SK-N-SH (cell line): ENCODE data around the gene TAF1B. TPM values are rescaled to one million over a fixed set of nuclear protein-coding genes. Genes with fewer than 3 reads are reported as not detected.

Source experiments
- CTCF ChIA-PET: fragments of 300-600, 350-600 bp; formaldehyde crosslinking; extraction: SDS; loops from one replicate; lab custom pipeline; 2021; lab: Yijun Ruan, JAX
- POLR2A ChIA-PET: fragments of 350-600 bp; sonication (Branson Sonifier 250); formaldehyde crosslinking; extraction: SDS; loops from one replicate; lab custom pipeline; 2020; ENCODE audit warnings: antibody characterized with exemption, inconsistent platforms; lab: Yijun Ruan, JAX
- DNase-seq: peaks from one replicate; pipeline ENCODE4 v3.0.0; 2012
- H2AFZ ChIP-seq: fragments of 200-600 bp; sonication (generic); 2 replicates; pipeline ENCODE4 v1.8.1; 2016; ENCODE audit warnings: antibody characterized with exemption, mild to moderate bottlenecking, low read depth
- H3F3A ChIP-seq: fragments of 200-600 bp; sonication (generic); replicated peaks from 2 replicates; pipeline ENCODE3; 2016; ENCODE audit warnings: antibody characterized with exemption, mild to moderate bottlenecking; ENCODE audit not compliant: insufficient read depth
- H3K27ac ChIP-seq, 2 experiments: fragments of 200-500 bp in 1 of 2; fragments of 200-600 bp in 1 of 2; sonication (Bioruptor generic) in 1 of 2; sonication (generic), shearing (Covaris generic) in 1 of 2; 2 replicates each; pipeline versions ENCODE4 v1.5.1 to v1.6.1; 2014 to 2016; ENCODE audit warnings: low read depth in 2 of 2, inconsistent platforms in 1 of 2, low read length in 1 of 2, mild to moderate bottlenecking in 1 of 2, mixed read lengths in 1 of 2
- H3K27me3 ChIP-seq: fragments of 200-600 bp; sonication (generic), shearing (Covaris generic); 2 replicates; pipeline ENCODE4 v1.6.1; 2016; ENCODE audit warnings: mixed run types; ENCODE audit not compliant: insufficient read depth
- H3K36me3 ChIP-seq, 2 experiments: fragments of 200-500 bp in 1 of 2; fragments of 200-600 bp in 1 of 2; sonication (Bioruptor generic) in 1 of 2; sonication (generic) in 1 of 2; replicated peaks in 1 of 2; 2 replicates each; pipeline versions ENCODE3 to v1.5.1; 2014 to 2016; ENCODE audit warnings: low read length in 1 of 2, mild to moderate bottlenecking in 1 of 2; ENCODE audit not compliant: insufficient read depth in 2 of 2, control insufficient read depth in 1 of 2
- H3K4me1 ChIP-seq, 2 experiments: fragments of 200-500 bp in 1 of 2; fragments of 200-600 bp in 1 of 2; sonication (Bioruptor generic) in 1 of 2; sonication (generic), shearing (Covaris generic) in 1 of 2; 2 replicates each; pipeline versions ENCODE4 v1.5.1 to v1.6.1; 2014 to 2016; ENCODE audit warnings: low read depth in 1 of 2, low read length in 1 of 2, mixed run types in 1 of 2; ENCODE audit not compliant: insufficient read depth in 2 of 2, control insufficient read depth in 1 of 2
- H3K4me2 ChIP-seq: fragments of 200-600 bp; sonication (generic), shearing (Covaris generic); 2 replicates; pipeline ENCODE4 v1.6.1; 2017; ENCODE audit warnings: mixed run types
- H3K4me3 ChIP-seq, 2 experiments: fragments of 200-500 bp in 1 of 2; fragments of 200-600 bp in 1 of 2; sonication (Bioruptor generic) in 1 of 2; sonication (generic), shearing (Covaris generic) in 1 of 2; 2 replicates each; pipeline versions ENCODE4 v1.5.1 to v1.8.1; 2014 to 2016; ENCODE audit warnings: low read depth in 2 of 2, inconsistent platforms in 1 of 2, low read length in 1 of 2, mild to moderate bottlenecking in 1 of 2, mixed read lengths in 1 of 2, moderate library complexity in 1 of 2
- H3K79me2 ChIP-seq: fragments of 200-600 bp; sonication (generic); 2 replicates; pipeline ENCODE4 v1.8.1; 2017; ENCODE audit warnings: mild to moderate bottlenecking; ENCODE audit not compliant: insufficient read depth
- H3K9ac ChIP-seq: fragments of 200-600 bp; sonication (generic); 2 replicates; pipeline ENCODE4 v1.6.1; 2017; ENCODE audit warnings: mixed run types
- H3K9me2 ChIP-seq: fragments of 200-600 bp; sonication (generic); 2 replicates; pipeline ENCODE4 v1.6.1; 2017; ENCODE audit warnings: mixed run types
- H3K9me3 ChIP-seq: fragments of 200-600 bp; sonication (generic); 2 replicates; pipeline ENCODE4 v1.6.1; 2017; ENCODE audit warnings: mixed run types, mild to moderate bottlenecking, moderate library complexity
- H4K20me1 ChIP-seq: fragments of 200-600 bp; sonication (generic); 2 replicates; pipeline ENCODE4 v1.6.1; 2017; ENCODE audit warnings: mild to moderate bottlenecking, mixed run types; ENCODE audit not compliant: insufficient read depth
- CHD2 ChIP-seq: fragments of 150-350 bp; IDR thresholded peaks from 2 replicates; pipeline ENCODE4 v1.6.1; 2018; ENCODE audit warnings: low read length; ENCODE audit not compliant: partially characterized antibody
- ELF1 ChIP-seq: IDR thresholded peaks from 2 replicates; pipeline ENCODE4 v1.4.0; 2012
- FOSL2 ChIP-seq: IDR thresholded peaks from 2 replicates; pipeline ENCODE4 v1.4.0; 2012; ENCODE audit warnings: low read depth, mild to moderate bottlenecking, moderate library complexity, borderline replicate concordance
- FOXJ3 ChIP-seq: sonication (generic); formaldehyde crosslinking; IDR thresholded peaks from 2 replicates; pipeline ENCODE4 v1.5.1; 2020; ENCODE audit warnings: mild to moderate bottlenecking, missing genetic modification reagents
- FOXM1 ChIP-seq: IDR thresholded peaks from 2 replicates; pipeline ENCODE4 v1.4.0; 2012; ENCODE audit warnings: low read depth, mild to moderate bottlenecking
- JUND ChIP-seq: IDR thresholded peaks from 2 replicates; pipeline ENCODE4 v1.4.0; 2012
- MEF2A ChIP-seq: IDR thresholded peaks from 2 replicates; pipeline ENCODE4 v1.4.0; 2012; ENCODE audit warnings: low read depth, borderline replicate concordance
- MXI1 ChIP-seq: IDR thresholded peaks from 2 replicates; pipeline ENCODE4 v1.6.1; 2012; ENCODE audit warnings: mild to moderate bottlenecking, low read depth, low read length, improper control_type of control experiment
- NFIC ChIP-seq: IDR thresholded peaks from 2 replicates; pipeline ENCODE4 v1.4.0; 2012; ENCODE audit warnings: borderline replicate concordance
- POLR2AphosphoS5 ChIP-seq: IDR thresholded peaks from 2 replicates; pipeline ENCODE4 v1.6.1; 2012; ENCODE audit warnings: low read depth, low read length
- RAD21 ChIP-seq: IDR thresholded peaks from 2 replicates; pipeline ENCODE4 v1.6.1; 2012; ENCODE audit warnings: mild to moderate bottlenecking, low read length
- SIN3A ChIP-seq: IDR thresholded peaks from 2 replicates; pipeline ENCODE4 v1.6.1; 2012; ENCODE audit warnings: low read depth, mild to moderate bottlenecking, low read length, moderate library complexity, borderline replicate concordance
- SMC3 ChIP-seq: IDR thresholded peaks from 2 replicates; pipeline ENCODE4 v1.6.1; 2012; ENCODE audit warnings: low read depth, low read length, improper control_type of control experiment
- TAF1 ChIP-seq: IDR thresholded peaks from 2 replicates; pipeline ENCODE4 v1.6.1; 2012; ENCODE audit warnings: low read depth, mild to moderate bottlenecking, low read length, moderate library complexity, borderline replicate concordance
- YY1 ChIP-seq: IDR thresholded peaks from 2 replicates; pipeline ENCODE4 v1.4.0; 2012; ENCODE audit warnings: low read depth, mild to moderate bottlenecking
- WGBS: methylation state at CpG from one replicate; pipeline ENCODE4 v1.1.6; 2017; ENCODE audit warnings: low lambda C conversion rate; 5-methylcytosine and 5-hydroxymethylcytosine counted together
- polyA plus RNA-seq, 3 experiments: library from polyadenylated mRNA; depleted of rRNA; stranded (reverse); fragments of >200 nt; gene quantifications; 2 replicates each; pipeline ENCODE4 v1.2.3, GENCODE V29; 2012
- TF ChIP-seq, protein P1 (sequence below): fragments of 150-350 bp; IDR thresholded peaks from 2 replicates; pipeline ENCODE4 v1.6.1; 2016; ENCODE audit warnings: mild to moderate bottlenecking, low read depth, low read length
- TF ChIP-seq, protein P2 (sequence below): fragments of 150-350 bp; IDR thresholded peaks from 2 replicates; pipeline ENCODE4 v1.6.1; 2017; ENCODE audit warnings: antibody characterized with exemption, low read length, low read depth, borderline replicate concordance
- TF ChIP-seq, protein P3 (sequence below): fragments of 200-600 bp; sonication (generic); IDR thresholded peaks from 2 replicates; pipeline ENCODE4 v1.6.1; 2017; ENCODE audit warnings: antibody characterized with exemption, mild to moderate bottlenecking, moderate library complexity
- TF ChIP-seq, protein P4 (sequence below): IDR thresholded peaks from 2 replicates; pipeline ENCODE4 v1.4.0; 2012; ENCODE audit warnings: low read depth

The TAF1B gene
- polyA plus RNA-seq, 1 of the 3 experiments (the other 2 are of a cell fraction): 7.8 TPM

DNA sequence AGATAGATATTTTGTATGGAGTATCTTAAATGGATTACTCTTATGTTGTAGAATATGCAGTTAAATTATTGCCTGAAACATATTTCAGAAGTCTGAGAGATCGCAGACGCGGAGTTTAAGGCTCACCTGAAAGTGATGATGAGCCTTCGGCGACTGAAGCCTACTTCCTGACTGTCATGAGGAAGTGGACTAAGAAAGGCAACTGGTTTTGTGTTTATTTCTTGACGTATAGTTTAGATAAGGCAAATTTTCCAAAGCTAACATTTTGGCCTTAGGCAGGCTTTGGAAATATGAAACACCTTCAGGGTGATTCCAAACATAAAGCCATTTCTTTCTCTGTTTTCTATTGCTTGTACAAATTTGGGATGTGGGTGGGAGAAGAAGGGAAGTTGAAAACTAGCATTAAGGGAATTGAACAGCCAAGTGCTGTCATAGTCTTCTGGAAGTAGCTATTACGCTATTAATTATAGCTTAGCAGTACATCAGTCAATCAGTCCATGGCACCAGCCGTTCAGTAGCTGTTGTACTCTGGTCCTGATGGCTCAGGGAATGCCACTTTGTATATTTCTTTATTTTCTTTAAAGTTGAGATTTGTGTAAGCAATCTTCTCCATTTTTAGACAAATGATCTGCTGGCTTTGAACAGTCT, 109.7 kb downstream of the TAF1B start:
- H4K20me1 ChIP-seq: no peaks in the 10 kb centered on the region
- no peak overlapping the region for H3K4me2 ChIP-seq
- POLR2A ChIA-PET: no interaction called here
- TF ChIP-seq SMC3 (no peak), FOSL2 (no peak), MXI1 (no peak), RAD21 (no peak), YY1 (no peak), NFIC (no peak), CHD2 (no peak), TAF1 (no peak), FOXM1 (no peak), JUND (no peak)
- TF ChIP-seq, protein P1, sequence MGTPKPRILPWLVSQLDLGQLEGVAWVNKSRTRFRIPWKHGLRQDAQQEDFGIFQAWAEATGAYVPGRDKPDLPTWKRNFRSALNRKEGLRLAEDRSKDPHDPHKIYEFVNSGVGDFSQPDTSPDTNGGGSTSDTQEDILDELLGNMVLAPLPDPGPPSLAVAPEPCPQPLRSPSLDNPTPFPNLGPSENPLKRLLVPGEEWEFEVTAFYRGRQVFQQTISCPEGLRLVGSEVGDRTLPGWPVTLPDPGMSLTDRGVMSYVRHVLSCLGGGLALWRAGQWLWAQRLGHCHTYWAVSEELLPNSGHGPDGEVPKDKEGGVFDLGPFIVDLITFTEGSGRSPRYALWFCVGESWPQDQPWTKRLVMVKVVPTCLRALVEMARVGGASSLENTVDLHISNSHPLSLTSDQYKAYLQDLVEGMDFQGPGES: no peak
- TF ChIP-seq, protein P2, sequence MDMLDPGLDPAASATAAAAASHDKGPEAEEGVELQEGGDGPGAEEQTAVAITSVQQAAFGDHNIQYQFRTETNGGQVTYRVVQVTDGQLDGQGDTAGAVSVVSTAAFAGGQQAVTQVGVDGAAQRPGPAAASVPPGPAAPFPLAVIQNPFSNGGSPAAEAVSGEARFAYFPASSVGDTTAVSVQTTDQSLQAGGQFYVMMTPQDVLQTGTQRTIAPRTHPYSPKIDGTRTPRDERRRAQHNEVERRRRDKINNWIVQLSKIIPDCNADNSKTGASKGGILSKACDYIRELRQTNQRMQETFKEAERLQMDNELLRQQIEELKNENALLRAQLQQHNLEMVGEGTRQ: no peak
- TF ChIP-seq, all 33 proteins: peak for 0
- Histone ChIP-seq H3K27ac (no peak overlapping the region), H3F3A (no peaks in the 10 kb centered on the region), H3K4me3 (no peak overlapping the region), H3K9ac (no peak overlapping the region), H3K9me3 (no peaks in the 10 kb centered on the region), H3K4me1 (peaks cover 0 to 7% of the 10 kb centered on the region in 2 experiments; a peak in 2 of 4 replicates), H3K27me3 (no peaks in the 10 kb centered on the region), H2AFZ (no peak overlapping the region), H3K79me2 (no peaks in the 10 kb centered on the region), H3K36me3 (no peaks in the 10 kb centered on the region), H3K9me2 (no peaks in the 10 kb centered on the region)
- CTCF ChIA-PET: interaction anchor here (0.9 to 1.8 kb wide), 7 partner anchors 10 to 154 kb away, joined by 3 to 6 read pairs (median 3); no protein-coding TSS in a partner anchor
- DNase-seq: no peak
- WGBS: 93% methylated on average over 8 of the region's 8 CpGs

DNA sequence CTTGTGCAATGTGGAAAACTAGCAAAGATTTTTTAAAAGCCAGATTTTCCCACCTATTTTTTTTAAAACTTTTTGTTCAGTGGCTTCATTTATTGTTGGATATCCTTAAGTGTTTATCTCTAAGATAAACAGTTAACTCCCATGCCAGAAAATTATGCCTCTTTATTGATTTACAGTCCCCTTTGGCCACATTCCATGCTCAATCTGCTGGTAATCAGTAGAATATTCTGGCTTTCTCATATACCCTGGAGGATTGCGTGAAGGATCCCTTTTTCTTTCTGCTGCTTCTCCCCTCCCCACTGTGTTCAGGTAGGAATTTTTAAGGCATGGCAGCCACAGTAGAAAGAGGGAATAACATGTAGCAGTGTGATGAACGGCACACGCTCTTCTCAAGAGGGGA, 110.9 kb downstream of the TAF1B start:
- CTCF ChIA-PET: interaction anchor here (1.7 kb wide), 1 partner anchor 118 kb away, joined by 6 read pairs; no protein-coding TSS in a partner anchor
- Histone ChIP-seq H2AFZ (no peak overlapping the region), H3K79me2 (no peaks in the 10 kb centered on the region), H3K36me3 (no peaks in the 10 kb centered on the region), H3K27ac (no peak overlapping the region), H3K9me2 (no peaks in the 10 kb centered on the region), H4K20me1 (no peaks in the 10 kb centered on the region), H3K9ac (no peak overlapping the region), H3K27me3 (no peaks in the 10 kb centered on the region), H3K4me2 (no peak overlapping the region), H3F3A (no peaks in the 10 kb centered on the region), H3K4me1 (peaks cover 0 to 7% of the 10 kb centered on the region in 2 experiments; a peak in 2 of 4 replicates), H3K9me3 (no peaks in the 10 kb centered on the region), H3K4me3 (no peak overlapping the region)
- no peak for DNase-seq
- TF ChIP-seq SIN3A (no peak), FOXM1 (no peak), MXI1 (no peak), POLR2AphosphoS5 (no peak), FOXJ3 (CRISPR knock-in tag) (no peak), MEF2A (no peak), ELF1 (no peak), TAF1 (no peak), FOSL2 (no peak), RAD21 (no peak)
- TF ChIP-seq, protein P3, sequence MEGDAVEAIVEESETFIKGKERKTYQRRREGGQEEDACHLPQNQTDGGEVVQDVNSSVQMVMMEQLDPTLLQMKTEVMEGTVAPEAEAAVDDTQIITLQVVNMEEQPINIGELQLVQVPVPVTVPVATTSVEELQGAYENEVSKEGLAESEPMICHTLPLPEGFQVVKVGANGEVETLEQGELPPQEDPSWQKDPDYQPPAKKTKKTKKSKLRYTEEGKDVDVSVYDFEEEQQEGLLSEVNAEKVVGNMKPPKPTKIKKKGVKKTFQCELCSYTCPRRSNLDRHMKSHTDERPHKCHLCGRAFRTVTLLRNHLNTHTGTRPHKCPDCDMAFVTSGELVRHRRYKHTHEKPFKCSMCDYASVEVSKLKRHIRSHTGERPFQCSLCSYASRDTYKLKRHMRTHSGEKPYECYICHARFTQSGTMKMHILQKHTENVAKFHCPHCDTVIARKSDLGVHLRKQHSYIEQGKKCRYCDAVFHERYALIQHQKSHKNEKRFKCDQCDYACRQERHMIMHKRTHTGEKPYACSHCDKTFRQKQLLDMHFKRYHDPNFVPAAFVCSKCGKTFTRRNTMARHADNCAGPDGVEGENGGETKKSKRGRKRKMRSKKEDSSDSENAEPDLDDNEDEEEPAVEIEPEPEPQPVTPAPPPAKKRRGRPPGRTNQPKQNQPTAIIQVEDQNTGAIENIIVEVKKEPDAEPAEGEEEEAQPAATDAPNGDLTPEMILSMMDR: no peak
- TF ChIP-seq, protein P4, sequence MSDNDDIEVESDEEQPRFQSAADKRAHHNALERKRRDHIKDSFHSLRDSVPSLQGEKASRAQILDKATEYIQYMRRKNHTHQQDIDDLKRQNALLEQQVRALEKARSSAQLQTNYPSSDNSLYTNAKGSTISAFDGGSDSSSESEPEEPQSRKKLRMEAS: no peak
- POLR2A ChIA-PET: no interaction called here
- WGBS: 91% methylated on average over 3 of the region's 3 CpGs
